ENCODE results near the gene TNIK.

DNA sequence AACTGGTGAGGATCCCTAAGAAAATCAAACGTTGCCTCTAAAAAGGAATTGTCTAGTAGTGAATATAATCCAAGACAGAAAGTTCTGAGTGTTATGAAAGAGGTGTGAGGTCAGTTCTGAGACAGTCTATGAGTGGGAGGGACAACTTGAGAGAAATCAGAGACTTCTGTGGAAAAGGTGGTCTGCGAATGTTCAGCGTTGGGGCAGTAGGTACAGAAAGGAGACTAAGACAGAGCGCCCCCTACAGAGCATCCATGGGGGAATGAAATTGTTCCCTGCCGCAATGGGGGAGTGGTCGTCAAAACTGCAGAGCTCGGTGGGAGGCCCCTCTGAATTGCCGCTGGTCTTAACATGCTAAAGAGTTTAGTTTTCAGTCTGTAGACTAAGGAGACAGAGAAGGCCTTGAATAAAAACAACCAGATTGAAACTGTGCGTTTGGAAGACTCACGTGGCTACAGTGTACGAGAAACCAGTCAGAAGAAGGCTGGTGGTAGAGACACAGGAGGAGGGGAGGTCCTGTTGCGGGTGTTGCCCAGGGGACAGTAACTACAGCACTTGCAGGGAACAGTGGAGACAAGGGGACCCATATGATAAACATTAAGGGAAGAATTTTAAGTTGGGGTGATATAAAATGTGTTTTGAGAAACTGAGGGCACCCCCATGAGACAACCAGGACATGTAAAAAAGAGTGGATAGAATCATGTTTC is 6.9 kb downstream of the TNIK start:
- TF ChIP-seq EP300 (IDR thresholded peaks at IDR 0.05), result no peak
- no peak for TF ChIP-seq POLR2A (IDR thresholded peaks at IDR 0.05)
- TF ChIP-seq, protein P1, sequence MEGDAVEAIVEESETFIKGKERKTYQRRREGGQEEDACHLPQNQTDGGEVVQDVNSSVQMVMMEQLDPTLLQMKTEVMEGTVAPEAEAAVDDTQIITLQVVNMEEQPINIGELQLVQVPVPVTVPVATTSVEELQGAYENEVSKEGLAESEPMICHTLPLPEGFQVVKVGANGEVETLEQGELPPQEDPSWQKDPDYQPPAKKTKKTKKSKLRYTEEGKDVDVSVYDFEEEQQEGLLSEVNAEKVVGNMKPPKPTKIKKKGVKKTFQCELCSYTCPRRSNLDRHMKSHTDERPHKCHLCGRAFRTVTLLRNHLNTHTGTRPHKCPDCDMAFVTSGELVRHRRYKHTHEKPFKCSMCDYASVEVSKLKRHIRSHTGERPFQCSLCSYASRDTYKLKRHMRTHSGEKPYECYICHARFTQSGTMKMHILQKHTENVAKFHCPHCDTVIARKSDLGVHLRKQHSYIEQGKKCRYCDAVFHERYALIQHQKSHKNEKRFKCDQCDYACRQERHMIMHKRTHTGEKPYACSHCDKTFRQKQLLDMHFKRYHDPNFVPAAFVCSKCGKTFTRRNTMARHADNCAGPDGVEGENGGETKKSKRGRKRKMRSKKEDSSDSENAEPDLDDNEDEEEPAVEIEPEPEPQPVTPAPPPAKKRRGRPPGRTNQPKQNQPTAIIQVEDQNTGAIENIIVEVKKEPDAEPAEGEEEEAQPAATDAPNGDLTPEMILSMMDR (IDR thresholded peaks at IDR 0.05), result no peak

All from stomach (tissue), 4 donors.